ENCODE results near the gene GNAT1.
A peak's percentile ranks its signal among the peaks of the same experiment; 100 is the strongest.

GNAT1 gene

GRCh38 chr3:50163572-50164455 lies 27.6 kb upstream of the GNAT1 start:
- no peak for DNase-seq

- no peak for DNase-seq
Observed at GRCh38 chr3:50164481-50164880, 26.9 kb upstream of the GNAT1 start.

GRCh38 chr3:50164984-50165909 lies 26.2 kb upstream of the GNAT1 start:
- DNase-seq = no peak

GRCh38 chr3:50165910-50166538 lies 25.4 kb upstream of the GNAT1 start:
- no peak for DNase-seq

GRCh38 chr3:50166620-50167019 lies 24.8 kb upstream of the GNAT1 start:
- DNase-seq = no peak

- no peak for DNase-seq
Observed at GRCh38 chr3:50167069-50167840, 24.2 kb upstream of the GNAT1 start.

GRCh38 chr3:50167841-50168209 lies 23.6 kb upstream of the GNAT1 start:
- peak; percentile 53 for DNase-seq

- DNase-seq = no peak
Observed at GRCh38 chr3:50168388-50168787, 23.0 kb upstream of the GNAT1 start.

- no peak for DNase-seq
Observed at GRCh38 chr3:50168791-50169190, 22.6 kb upstream of the GNAT1 start.

- DNase-seq = no peak
Observed at GRCh38 chr3:50169232-50169832, 22.1 kb upstream of the GNAT1 start.

- DNase-seq = no peak
Observed at GRCh38 chr3:50169858-50170257, 21.6 kb upstream of the GNAT1 start.

- no peak for DNase-seq
Observed at GRCh38 chr3:50170689-50171088, 20.7 kb upstream of the GNAT1 start.

- no peak for DNase-seq
Observed at GRCh38 chr3:50171540-50172301, 19.7 kb upstream of the GNAT1 start.

GRCh38 chr3:50172626-50173220 lies 18.7 kb upstream of the GNAT1 start:
- DNase-seq = no peak

GRCh38 chr3:50173685-50174516 lies 17.5 kb upstream of the GNAT1 start:
- DNase-seq = no peak

GRCh38 chr3:50174517-50174895 lies 16.9 kb upstream of the GNAT1 start:
- DNase-seq = no peak

- DNase-seq = no peak
Observed at GRCh38 chr3:50174947-50175524, 16.4 kb upstream of the GNAT1 start.

- no peak for DNase-seq
Observed at GRCh38 chr3:50177346-50177745, 14.1 kb upstream of the GNAT1 start.

- no peak for DNase-seq
Observed at GRCh38 chr3:50179710-50180109, 11.7 kb upstream of the GNAT1 start.

- DNase-seq = no peak
Observed at GRCh38 chr3:50181985-50182384, 9.4 kb upstream of the GNAT1 start.

Data from COR-L47 (cell line).